ENCODE data around the gene GCNA.
"Not testable (repeated sequence)": the region's sequence is repeated elsewhere in the genome, so short reads cannot be mapped to it uniquely, and the experiment has no call there.

GCNA gene

DNA sequence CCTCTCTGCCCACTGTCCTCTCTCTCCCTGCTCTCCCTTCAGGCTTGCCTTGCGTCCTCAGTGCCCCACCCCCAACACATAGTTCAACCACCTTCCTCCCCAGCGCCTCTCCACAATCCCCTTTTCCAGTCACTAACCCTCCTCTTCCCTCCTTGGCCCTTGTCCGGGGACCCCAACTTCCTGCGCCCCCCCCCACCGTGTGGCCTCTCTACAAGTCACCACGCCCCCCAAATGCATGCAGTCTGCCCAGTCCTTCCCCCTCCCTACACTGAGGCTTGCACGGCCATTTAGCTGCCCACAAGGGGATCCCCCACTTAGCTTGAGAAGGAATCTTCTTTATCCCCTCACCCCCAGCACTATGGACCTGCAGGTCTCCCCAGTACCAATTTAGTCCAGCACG, 39.5 kb downstream of the GCNA start:
- DNase-seq = no peak

DNA sequence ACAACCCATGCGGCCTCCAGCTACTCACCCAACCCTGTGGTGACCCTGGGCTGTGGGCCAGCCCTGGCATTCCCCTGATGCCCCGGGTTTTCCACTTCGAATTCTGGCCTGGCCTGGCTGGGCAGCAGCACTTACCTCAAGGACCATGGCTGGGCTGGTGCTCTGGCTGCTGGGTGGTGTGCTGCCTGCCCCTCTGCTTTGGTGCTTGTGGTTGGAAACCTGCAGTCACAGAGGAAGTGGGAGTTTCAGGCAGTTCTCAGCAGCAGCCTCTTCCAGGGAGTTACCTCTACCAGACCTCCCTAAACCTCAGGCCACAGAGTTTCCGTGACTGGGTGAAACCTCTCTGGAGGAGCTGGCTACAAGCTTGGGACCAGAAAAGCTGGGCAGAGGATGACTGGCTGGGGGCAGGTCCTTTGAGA, 40.1 kb downstream of the GCNA start, which contains the start of gene CXCR3:
TSS of gene CXCR3 (minus strand) at position 209 of the 419 bp plus-strand sequence. CDS start at position 147, 62 bp downstream.
- peak; percentile 60 for DNase-seq

DNA sequence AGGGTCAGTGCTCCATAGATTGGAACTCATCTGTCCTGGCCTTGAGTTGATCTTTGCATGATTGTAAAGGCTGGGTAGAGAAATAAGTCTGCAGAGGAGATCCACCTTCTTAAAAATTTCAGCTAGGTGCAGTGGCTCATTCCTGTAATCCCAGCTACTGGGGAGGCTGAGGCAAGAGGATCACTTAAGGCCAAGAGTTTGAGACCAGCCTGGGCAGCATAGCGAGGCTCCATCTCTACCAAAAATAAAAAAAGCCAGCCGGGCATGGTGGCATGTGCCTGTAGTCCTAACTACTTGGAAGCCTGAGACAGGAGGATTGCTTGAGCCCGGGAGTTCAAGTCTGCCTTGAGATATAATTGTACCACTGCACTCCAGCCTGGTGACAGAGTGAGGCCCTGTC, 40.5 kb downstream of the GCNA start:
- DNase-seq = no peak

DNA sequence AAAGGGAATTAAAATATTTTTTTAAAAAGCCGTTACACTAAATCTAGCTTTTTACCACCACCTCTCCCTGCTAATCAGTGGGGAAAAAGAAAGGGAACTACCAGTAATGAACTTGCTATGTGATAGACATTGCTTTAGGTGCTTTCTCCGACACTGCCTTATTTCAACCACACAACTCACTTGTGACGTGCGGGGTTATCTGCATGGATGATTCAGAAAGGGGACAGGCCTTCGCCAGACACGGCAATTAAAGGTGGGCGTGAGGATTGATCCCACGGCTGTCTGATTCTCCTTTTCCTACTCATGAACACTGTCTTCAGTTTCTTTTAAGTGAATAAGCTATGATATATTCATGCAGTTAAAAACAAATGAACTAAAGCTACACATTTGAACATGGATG, 41.0 kb downstream of the GCNA start:
- DNase-seq = peak; percentile 62

- no peak for DNase-seq
Measured at GRCh38 chrX:71619986-71620385, 41.7 kb downstream of the GCNA start.

GRCh38 chrX:71621603-71622002, 43.4 kb downstream of the GCNA start:
- no peak for DNase-seq

GRCh38 chrX:71622032-71622575, 43.9 kb downstream of the GCNA start:
- no peak for DNase-seq

DNA sequence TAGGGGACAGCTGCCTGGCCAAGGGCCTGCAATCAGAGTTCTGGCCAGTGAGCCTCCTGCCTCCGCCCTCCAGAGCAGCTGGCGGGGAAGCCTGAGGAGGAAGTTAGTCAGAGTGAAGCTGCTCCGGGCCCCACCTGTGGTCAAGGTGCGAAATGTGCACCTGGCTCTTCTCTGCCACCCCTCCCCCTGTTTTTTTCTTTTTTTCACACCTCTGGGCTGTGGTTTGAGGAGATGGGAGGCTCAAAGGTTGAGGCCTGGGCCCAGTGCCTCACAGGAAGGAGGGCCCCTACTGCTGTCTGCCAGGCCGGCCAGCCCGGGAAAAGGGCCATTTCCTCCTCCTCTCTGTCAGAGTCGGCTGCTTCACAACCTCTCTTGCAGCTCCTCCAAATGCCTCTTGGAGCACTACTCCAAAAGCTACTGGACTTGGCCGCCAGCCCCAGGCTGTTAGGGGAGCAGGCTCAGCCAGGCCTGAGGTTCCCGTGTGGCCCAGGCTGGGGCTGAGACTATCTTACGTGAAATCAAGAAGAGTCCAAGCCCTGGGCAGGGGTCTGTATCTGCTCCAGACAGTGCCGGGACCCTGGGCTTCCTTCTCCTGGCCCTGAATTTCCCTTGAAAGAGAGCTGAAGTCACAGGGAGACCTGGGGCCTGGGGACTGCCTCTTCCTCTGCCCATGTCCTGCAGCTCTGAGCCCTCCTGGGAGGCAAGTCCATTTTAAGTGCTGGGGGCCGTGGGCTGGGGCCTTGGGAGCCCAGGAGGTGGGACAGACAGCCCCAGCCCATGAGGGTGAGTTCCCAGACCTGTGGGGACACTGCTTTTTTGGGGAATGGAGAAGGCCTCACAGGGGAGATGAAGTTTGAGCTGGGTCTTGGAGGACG, 44.6 kb downstream of the GCNA start:
- DNase-seq = peak; percentile 87

DNA sequence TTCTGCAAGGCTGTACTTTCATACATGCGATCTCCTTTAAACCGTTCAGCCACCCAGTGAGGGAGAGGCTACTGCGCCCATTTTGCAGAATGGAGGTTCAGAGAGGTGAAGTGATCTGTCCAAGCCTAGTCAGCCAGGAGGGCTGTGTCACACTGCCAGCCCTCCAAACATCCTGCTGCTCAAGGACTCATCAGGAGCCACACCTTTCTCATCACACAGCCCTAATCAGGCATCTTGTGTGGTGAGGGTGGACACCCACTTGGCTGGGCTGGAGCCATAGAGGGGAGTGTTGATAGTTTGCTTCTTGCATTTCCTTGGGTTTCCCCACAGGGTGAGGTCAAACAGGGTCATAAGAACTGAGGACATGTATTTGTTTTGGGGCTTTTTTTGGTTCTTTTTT, 45.5 kb downstream of the GCNA start:
- peak; percentile 45 for DNase-seq

DNA sequence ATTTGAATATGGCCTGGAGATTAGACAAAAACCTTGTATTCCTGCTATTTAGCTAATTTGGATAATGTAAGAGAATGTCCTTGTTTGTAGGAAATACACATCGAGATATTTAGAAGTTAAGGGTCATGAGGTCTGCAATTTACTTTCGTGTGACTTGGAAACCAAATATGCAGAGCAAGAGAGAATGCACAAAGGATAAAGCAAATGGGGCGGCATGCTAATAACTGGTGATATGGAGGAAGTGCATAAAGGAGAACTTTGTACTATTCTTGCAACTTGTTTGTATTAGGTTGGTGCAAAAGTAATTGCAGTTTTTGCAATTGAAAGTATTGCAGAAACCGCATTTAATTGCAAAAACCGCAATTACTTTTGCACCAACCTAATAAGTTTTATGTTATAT, 47.2 kb downstream of the GCNA start:
- no peak for DNase-seq

DNA sequence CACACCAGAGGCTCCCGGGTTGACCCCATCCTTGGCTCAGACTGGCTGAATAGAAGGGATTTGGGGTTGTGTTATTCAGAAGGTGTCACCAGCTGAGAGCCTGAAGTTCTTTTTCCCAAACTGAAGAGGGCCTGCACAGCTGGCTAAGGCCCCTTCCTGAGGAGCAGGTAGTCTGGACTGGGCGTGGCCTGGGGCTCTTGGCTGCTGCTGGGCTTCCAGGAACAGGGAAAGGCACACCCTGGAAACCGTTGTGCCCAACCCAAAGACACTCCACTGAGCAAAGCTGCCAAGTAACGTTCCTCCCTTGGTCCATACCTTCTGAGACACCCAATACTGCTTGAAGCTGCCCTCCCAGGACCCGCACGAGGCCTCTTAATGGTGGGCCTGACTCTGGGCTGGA, 48.3 kb downstream of the GCNA start:
- no peak for DNase-seq

DNA sequence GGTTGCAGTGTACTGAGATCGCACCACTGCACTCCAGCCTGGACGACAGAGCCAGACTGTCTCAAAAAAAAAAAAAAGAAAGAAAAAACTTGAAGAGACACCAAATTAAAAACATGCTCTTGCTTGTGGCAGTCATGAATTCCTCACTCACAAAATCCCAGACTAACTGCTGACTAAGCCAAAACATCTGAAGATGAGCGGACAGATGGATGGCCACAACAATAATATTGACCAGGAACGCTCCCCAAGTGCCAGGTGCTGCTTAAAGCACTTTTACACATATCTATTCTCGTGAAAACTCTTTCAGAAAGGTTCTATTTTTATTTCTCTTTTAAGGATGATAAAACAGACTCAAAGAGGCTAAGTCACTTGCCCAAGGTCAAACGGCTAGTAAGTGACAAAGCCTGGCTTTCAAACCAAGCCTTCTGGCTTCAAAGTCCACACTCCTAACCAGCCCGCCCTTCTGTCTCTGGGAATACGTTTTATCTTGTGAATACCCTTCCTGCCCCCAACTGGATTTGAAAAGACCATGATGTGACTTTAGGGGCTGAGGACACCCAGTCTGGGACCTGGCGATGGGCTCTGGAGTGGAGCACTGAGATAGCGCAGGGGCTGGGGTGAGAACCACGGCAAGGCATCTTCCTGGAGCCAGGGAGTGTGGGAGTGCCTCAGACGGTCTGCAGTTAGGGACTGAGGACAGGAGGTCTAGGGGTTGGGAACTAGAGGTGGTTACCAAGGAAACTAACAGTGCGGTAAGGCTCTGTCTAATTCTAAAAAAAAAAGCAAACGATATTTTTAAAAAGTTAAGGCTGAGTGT, 49.6 kb downstream of the GCNA start:
- DNase-seq = no peak

DNA sequence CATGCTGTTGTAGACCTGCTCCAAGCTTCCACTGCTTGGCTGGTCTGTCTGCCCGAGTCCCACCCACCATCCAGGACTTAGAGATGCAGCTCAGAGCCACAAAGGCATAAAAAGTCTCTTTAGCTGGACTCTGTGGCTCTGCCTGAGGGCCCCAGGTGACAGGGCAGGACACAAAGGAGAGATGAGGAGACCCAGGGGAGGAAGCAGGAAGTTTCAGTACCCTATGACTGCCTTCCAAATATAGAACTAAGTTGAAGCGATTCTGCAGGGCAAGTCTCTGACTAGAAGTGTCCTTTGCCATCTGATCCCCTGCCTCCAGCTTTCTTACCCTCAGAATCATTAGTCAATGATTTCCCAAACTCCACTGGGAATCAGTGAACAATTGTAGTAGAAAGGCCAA, 51.2 kb downstream of the GCNA start:
- no peak for DNase-seq

GRCh38 chrX:71632923-71633657, 54.9 kb downstream of the GCNA start:
- DNase-seq = no peak

GRCh38 chrX:71634366-71634765, 56.1 kb downstream of the GCNA start:
- no peak for DNase-seq

DNA sequence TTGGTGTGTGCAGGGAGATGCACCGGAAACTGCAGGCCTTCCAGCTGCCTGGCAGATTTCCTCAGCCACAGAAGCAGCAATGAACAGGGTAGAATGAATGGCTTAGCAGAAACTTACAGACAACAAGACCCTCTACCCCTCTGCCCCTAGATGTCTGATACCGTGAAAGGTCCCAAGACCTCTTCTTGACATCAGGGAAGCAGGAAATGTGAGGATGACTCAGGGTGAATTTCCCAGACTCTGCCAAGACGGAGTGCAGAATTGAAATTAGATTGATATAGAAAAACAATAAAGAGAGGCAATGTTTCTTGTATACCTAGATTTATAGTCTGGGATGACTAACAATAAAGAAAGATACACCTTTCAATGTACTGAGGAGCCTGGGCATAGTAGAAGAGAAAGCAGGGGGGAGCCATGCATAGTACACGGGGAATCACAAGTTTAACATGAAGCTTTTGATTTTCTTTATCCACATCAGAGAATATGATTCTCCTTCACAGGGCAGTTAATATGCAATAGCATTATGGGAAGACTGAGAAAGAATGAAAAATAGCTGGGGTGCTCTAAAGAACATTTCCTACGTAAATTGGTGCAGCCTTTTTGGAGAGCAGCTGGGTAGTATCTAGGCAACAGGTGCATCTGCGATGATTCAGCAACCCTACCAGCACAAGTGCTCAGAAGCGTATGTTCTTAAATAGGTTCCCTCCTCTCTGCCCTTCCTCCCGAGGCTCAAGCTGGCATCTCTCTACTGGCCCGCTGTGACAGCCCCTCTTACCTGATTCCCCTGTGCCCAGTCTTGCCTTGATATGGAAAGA, 58.4 kb downstream of the GCNA start:
- no peak for DNase-seq

GRCh38 chrX:71637253-71637618, 59.0 kb downstream of the GCNA start:
- DNase-seq = no peak

DNA sequence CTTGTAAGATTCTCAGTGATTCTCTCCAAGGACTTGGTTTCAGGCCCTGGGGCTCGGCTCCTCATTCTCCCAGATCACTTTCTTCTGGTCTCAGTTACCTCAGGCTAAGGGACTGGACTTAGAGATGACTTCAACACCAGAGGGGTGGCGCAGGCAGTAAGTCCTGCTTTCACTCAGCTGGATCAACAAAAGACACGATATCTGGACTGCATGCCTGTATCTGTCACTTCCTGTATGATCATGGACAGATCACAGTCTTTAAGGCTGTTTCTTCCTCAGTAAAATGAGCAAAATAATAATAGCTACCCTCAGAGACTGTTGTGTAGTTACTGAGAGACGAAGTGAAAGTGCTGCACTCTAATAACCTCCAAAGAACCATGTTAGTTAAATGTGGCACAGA, 59.6 kb downstream of the GCNA start:
- no peak for DNase-seq

GRCh38 chrX:71638409-71638808, 60.2 kb downstream of the GCNA start:
- no peak for DNase-seq

GRCh38 chrX:71640002-71640401, 61.8 kb downstream of the GCNA start:
- DNase-seq = peak; percentile 43

DNA sequence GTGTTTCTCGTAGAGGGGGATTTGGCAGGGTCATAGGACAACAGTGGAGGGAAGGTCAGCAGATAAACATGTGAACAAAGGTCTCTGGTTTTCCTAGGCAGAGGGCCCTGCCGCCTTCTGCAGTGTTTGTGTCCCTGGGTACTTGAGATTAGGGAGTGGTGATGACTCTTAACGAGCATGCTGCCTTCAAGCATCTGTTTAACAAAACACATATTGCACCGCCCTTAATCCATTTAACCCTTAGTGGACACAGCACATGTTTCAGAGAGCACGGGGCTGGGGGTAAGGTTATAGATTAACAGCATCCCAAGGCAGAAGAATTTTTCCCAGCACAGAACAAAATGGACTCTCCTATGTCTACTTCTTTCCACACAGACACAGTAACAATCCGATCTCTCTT, 66.2 kb downstream of the GCNA start:
- DNase-seq = not testable (repeated sequence)

GRCh38 chrX:71650333-71650969, 72.2 kb downstream of the GCNA start:
- DNase-seq = peak; percentile 57

Measured in CD4-positive, alpha-beta T cell treated with Interleukin-17A for 1 hour (primary cell).